ENCODE measurements around the gene INCENP.

- TF ChIP-seq CTCF (IDR thresholded peaks at IDR 0.05; ENCODE audit: low read length) (no peak), EZH2phosphoT487 (IDR thresholded peaks at IDR 0.05; ENCODE audit: low read length) (no peak), EZH2 (optimal IDR thresholded peaks at IDR 0.05; ENCODE audit: low read depth, low read length) (no peak)
These were observed at the start of gene INCENP for GRCh38 chr11:62123669-62124185.
